Fibroblast of mammary gland (primary cell): ENCODE measurements around the gene IRF2BP2.

ENCODE experiments used
- DNase-seq: peaks from one replicate; pipeline ENCODE4 v3.0.0-alpha.2; 2010; ENCODE audit warnings: low read depth
- H3K4me3 ChIP-seq: 2 replicates; pipeline ENCODE4 v1.5.1; 2011; ENCODE audit warnings: low read depth, mild to moderate bottlenecking, low read length, moderate library complexity; ENCODE audit not compliant: control insufficient read depth
- CTCF ChIP-seq: conservative IDR thresholded peaks from 2 replicates; pipeline ENCODE4 v1.5.1; 2011; ENCODE audit warnings: low read depth, low read length, inconsistent platforms; ENCODE audit not compliant: control insufficient read depth, insufficient read depth

IRF2BP2 gene

DNA sequence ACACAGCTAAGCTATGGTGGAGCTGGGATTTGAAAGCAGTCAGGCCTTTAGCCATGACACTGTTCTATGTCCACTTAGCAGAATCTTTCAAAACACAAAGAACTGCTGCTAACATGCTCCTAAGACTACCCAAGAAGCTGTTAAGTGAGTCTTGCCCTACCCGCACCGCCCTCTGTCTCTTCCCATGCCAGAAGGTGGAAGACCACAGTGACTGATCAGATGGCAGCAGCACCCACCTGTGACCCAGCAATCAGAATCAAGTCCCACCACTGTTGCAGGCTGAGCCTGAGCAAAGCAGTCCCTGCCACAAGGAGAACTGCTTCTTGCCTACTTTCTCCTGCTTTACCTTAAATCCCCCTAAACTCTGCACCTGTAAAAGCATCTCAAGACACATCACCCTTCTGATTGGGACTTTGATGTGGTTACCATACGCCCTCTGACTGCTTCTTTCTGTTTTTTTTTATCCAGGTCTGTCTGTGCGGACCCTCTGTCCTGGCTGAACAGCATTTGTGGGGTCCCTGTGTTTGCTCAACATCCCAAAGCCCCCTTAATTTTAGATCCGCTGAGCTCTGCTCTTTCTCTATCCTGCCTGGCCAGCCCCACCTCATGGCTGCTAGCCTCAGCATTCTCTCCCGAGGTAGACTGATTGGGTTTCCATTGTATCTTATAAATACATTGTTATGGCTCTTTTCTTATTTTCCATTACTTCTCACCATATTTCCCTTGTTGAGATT, 16.0 kb downstream of the IRF2BP2 start:
- no peak overlapping the region for H3K4me3 ChIP-seq
- DNase-seq: no peak
- no peak for TF ChIP-seq CTCF

GRCh38 chr1:234593109-234593508, 16.9 kb downstream of the IRF2BP2 start:
- no peak overlapping the region for H3K4me3 ChIP-seq
- TF ChIP-seq CTCF: no peak
- no peak for DNase-seq

DNA sequence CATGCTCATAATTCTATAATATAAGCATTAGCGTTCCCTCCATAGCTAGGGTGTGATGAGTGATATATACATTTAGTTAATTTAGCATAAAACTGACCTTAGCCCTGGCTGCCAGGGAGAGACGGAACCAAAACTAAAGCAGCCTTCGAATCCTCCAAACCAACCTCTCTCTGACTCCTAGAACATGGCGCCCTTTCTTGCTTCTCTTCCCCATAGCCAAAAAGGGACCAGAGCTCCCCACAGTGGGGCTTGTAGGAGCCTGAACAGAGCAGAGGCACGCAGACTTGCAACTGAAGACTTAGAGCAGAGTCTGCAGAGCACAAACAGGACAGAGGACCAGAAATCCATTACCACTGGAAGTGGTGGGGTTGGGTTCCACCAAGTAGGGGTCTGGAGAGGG, 17.7 kb downstream of the IRF2BP2 start:
- TF ChIP-seq CTCF: no peak
- no peak overlapping the region for H3K4me3 ChIP-seq
- no peak for DNase-seq

- TF ChIP-seq CTCF: no peak
- no peak for DNase-seq
- no peak overlapping the region for H3K4me3 ChIP-seq
Measured at GRCh38 chr1:234591131-234591530, 18.8 kb downstream of the IRF2BP2 start.

DNA sequence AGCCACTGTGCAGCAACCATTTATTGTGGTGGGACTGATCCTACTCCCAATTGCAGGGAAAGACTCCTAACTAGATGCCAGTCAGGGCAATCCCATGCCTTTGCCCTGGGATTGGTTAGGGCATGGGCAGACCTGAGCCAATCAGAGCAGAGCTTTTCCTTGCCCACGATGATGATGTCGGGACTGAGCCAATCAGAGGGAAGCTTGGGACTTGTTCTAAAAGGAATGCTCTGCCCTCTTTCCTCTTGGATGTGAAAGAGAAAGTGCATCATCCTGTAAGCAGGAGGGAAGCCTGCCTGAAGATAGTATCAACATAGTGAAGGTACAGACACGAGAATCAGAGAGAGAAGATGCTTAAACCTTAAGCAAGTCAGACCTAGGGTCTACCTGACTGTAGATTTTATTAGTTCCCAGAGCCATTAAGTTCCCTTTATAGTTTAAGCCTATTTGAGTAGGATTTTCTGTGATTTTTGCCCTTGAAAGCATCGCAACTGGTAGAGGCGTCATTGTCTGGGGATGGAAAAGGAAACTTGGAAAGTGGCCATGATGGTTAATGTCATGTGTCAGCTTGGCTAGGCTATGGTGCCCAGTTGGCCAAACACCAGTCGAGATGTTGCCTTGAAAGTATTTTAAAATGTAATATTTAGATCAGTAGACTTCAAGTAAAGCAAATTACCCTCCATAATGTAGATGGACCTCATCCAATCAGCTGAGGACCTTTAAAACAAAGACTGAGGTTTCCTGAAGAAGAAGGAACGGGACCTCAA, 19.9 kb downstream of the IRF2BP2 start:
- TF ChIP-seq CTCF: no peak
- DNase-seq: peak; percentile 50
- H3K4me3 ChIP-seq: no peak overlapping the region

GRCh38 chr1:234589064-234589800, 20.7 kb downstream of the IRF2BP2 start:
- DNase-seq: peak; percentile 72
- H3K4me3 ChIP-seq: no peak overlapping the region
- no peak for TF ChIP-seq CTCF
